ENCODE results near the gene MEIS2. TPM values are rescaled to one million over a fixed set of nuclear protein-coding genes. Genes with fewer than 3 reads are reported as not detected.
A peak's percentile ranks its signal among the peaks of the same experiment; 100 is the strongest.

MEIS2 gene
- polyA plus RNA-seq, 3 donors = 136 to 164 (median 145) TPM

DNA sequence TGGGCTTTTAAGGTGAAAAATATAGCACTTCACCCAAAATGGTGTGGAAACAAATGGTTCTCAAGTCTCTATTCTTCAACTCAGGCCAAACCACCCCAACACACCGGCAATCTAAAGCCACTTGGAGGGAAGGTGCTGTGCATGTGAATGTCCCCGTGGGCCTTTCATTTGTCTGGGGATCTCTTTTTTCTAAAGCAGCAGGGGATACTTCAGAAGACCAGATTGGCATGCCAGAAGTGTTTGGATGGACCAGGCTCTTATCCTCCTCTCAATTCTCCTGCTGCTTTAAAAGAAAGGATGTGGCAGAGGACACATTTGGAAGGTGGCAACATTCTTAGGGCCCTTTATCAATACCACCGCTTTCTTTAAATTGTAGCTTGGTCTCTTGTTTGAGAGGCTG lies 193.1 kb downstream of the MEIS2 start:
- no peak for DNase-seq (ENCODE audit: low read depth in 3 of 3, low spot score in 2 of 3)

DNA sequence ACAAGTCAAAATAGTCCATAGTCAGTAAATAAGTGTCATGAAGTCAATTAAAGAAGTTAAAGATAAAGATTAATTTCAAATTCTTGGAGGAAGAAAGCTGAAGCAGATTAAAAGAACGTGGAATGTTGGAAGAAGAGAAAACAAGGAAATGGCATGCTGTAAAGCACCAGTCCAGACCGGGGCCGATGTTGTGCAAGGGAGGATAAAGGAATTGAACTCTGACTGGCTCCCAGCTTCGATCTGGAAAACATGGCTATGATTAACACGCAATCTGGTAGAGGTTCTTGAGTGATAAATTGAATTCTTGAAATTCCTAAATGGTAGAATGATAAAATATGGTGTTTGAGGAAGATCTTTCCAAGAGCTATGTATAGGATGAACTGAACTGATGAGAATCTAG lies 194.4 kb downstream of the MEIS2 start:
- DNase-seq (ENCODE audit: low read depth in 3 of 3, low spot score in 2 of 3) = no peak

DNA sequence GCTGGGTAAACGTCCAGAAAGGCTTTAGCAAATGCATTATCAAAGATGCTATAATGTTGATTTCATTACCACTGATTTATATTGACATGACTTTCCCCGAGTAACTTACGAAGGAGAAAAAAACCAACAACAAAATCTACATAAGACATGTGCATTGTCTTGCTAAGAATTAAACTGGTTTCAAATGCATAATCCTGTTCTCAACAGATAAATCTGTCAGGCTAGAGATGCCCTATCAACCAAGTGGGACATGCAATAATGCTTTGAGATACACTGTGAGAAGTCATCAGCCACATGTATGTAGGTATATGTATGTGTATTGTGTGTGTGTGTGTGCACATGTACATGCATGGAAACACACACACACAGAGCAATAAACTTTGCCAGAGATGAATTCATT lies 195.6 kb downstream of the MEIS2 start:
- DNase-seq (ENCODE audit: low read depth in 3 of 3, low spot score in 2 of 3) = no peak

DNA sequence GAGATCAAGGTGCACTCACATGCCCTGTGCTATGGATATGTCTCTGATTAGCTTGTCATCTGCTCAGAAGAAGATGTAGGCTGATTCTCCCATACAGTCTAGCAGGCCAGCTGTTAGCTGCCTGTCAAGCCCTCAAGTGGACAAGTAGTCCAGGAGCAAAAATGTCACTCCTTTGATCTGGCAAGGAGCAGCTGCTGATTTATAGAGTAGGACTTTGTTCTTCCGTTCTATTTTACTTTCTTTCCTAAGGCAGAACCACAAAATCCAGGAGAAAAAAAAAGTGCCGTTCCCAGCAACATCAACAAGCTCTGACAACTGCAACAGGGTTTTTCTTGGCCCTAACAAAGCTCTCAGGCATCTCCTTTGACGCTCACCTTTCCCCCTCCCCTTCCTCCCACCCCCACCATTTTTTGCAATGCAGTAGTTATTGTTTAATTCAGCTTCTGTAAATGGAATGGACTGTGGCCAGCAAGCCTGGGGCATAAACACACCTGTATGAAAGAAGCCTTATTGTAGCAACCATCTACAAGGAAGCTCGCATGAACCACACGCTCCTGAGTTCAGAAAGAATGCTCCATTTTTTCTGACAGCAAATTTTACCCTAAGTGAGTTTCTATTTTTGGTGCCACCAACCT lies 196.3 kb downstream of the MEIS2 start:
- DNase-seq (ENCODE audit: low read depth in 3 of 3, low spot score in 2 of 3) = no peak

DNA sequence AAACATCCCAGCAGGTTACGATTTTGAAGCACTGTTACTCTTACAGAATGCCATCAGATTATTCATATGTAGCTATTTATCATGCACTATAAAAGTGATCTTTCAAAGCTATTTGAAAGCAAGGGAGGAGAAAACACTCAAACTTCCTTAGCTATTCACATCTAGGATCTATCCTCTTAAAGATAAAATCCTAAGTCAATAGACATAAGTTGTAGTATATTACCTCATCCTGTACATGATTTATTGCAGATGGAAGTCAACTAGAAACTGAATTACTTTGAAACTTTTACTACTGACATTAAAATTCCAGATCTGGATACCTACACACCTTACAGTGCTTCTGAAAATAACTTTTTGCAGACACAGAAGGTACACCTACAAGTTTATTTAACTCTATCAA lies 197.2 kb downstream of the MEIS2 start:
- no peak for DNase-seq (ENCODE audit: low read depth in 3 of 3, low spot score in 2 of 3)

DNA sequence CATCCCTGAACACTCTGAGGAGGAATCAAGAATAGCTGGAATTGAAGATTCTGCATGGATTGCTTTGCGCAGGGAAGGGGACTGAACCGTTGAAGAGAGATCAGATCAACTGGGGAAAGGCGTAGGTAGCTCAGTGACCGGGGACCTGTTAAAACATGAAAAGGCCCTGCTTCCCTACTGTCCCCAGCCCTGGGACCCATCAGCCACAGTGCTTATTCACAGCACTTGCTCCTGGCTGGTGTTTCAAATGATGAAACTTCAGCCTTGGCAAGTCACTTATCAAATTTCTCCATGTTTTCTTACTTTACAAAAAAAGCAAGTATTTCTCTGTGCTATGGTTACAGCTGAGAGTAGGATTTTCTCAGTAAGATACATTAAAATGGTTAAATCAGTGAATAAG lies 199.3 kb downstream of the MEIS2 start:
- no peak for DNase-seq (ENCODE audit: low read depth in 3 of 3, low spot score in 2 of 3)

DNA sequence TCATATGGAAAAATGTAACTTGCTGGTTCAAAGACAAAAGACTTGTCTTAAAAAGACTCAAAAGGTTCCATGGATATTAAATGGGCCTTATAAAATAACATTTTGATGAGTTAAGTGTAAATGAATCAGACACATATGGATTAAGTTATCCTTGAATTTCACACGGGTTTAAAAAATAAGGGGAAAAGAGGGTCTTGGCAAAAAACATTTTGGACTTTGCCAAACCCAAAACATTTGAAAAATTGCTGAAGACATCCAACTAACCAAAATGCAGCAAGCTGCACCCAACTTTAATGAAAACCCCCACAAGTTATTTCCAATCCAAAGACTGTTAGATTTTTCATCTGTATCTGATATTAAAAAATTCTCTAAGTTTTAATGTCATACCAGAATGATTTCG lies 200.7 kb downstream of the MEIS2 start:
- DNase-seq (ENCODE audit: low read depth in 3 of 3, low spot score in 2 of 3) = no peak

DNA sequence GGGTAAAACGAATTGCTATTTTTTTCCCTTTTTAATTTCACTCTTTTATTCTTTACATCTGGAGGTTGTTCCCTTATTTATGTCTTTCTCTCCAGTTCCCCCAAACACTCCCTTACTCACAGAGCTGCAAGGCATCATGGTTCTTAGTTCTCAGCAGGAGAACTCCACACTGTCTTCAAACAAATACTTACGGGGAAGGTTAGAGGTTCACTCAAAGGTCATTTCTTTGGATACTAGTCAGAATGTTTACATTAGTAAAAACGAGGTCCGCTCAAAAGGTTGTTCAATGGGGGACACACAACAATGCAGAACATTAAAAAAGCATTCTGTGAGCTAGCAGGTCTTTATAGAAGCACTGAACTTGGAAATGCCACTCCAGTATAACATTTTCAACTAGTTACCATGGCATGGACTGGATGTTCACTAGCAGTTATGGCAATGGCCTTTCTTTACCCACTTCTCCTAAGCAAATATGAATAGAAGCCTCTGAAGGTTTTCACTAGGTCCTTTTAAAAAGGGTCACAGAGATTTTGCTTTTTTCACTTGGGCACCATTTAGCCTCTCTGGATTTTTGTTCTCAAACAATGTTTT lies 201.7 kb downstream of the MEIS2 start:
- DNase-seq (ENCODE audit: low read depth in 3 of 3, low spot score in 2 of 3) = no peak

DNA sequence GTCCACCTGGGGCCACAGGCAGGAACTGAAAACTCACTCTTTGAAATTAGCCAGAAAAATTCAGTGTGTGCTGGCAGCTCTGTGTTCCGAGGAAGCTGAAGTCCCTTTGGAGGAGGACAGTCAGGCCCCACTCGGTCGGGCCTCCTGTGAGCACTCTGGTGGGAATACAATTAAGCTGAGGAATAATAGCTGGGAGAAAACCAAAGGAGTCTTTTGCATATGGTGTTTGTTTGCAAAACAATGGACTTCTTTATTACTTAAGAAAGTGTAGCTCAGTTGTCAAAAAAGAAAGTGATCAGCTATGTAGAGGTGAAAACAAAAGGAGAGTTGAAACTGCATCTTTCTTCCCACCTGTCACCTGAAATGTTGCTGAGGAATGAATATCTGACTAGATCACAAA lies 202.5 kb downstream of the MEIS2 start:
- no peak for DNase-seq (ENCODE audit: low read depth in 3 of 3, low spot score in 2 of 3)

DNA sequence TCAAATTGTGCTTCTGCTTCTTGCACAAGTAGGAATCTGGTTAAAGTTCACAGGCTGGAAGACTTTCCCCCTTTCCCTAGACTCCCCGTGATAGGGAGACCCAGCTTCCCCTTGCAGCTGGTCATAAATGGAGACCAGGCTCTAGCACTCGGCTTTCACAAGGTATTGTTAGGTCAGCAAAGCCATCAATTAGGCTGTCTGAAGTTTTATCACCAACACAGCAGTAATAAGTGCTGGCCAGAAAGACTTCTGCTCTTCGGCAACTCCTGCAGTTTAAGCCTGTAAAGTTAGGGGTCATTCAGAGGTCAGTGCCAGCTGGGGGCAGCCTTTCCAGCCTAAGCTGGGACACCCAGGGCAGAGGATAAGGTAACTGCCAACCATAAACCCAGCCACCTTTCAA lies 203.4 kb downstream of the MEIS2 start:
- peak in 1 of 3 donors; percentile 59 for DNase-seq (ENCODE audit: low read depth in 3 of 3, low spot score in 2 of 3)

DNA sequence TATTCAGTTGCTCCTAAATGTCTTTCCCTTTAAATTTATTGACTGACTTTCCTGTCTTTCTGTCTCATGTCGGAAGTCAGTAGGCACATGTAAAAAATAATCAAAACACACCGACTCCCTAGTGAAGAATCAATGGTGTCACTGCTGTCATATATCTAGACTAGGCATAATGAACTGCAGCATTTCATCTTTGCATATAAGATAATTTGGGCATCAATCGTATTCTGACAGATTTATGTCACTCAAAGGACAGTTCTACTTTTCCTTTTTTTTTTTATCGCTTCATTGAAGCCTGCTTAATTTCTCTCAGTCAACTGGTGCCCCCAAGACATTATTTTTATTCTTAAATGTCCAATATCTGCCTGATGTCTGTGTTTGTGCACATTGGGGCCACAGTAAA lies 206.3 kb downstream of the MEIS2 start:
- DNase-seq (ENCODE audit: low read depth in 3 of 3, low spot score in 2 of 3) = no peak

DNA sequence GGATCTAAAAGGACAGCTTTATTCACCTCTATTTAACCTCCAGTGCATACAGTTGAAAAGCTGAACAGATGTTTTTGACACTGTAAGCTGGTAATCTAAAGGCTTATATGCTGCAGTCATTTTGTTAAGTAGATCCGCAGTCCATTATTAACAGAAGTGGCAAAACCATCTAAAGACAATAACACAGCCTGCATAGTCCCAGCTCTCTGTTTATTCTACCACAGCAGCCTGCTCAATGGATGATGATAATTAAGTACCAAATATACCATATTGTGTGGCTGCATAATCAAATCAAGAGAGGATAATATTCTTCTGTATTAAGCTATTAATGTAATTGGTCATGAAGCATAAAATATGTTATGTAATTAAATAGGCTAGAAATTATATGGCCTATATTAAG lies 207.1 kb downstream of the MEIS2 start:
- no peak for DNase-seq (ENCODE audit: low read depth in 3 of 3, low spot score in 2 of 3)

DNA sequence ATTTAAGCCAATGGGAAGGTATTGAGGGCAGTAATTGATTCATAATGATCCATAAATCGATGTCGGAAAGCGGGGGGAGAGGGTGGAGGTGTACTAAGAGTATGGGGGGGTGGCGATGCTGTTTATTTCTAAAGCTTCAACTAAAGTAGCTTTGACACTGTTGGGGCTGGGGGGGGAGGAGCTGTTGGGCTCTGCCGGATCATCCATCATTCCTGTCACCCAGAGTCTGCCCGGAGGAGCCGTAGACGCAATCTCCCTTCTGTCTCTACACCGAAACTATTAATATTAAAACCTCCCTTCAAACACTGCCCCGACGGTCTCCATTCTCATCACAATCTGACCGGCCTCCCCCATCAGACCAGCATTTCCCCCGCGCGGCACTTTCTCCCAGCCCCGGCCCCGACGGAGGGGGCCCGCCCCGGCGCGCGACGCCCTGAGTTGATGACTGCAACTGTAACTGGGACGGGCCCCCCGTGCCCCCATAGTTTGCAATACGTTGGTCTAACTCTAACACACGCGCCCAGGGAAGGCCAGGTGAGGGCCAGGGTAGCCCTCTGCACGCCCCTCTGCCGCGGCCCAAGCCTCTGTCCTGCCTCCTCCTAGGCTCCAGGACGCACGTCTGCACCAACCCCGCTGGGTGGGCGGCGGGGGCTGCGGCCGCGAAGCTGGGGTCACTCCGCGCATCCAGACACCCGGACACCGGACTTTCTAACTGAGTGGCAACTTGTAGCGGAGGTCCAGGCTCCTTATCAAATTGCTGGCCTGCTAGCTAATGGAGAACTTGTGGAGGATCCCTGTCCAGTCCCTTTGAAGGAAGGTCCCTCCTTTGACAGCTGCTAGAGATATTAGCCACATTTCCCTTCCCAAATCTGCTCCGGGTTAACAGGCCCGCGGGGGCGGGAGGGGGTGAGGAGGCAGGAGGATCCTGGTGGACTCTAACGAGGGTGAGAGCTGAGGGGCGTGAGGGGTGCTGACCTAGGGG lies 212.0 kb downstream of the MEIS2 start:
- DNase-seq (ENCODE audit: low read depth in 3 of 3, low spot score in 2 of 3) = peak in 1 of 3 donors; percentile 47

DNA sequence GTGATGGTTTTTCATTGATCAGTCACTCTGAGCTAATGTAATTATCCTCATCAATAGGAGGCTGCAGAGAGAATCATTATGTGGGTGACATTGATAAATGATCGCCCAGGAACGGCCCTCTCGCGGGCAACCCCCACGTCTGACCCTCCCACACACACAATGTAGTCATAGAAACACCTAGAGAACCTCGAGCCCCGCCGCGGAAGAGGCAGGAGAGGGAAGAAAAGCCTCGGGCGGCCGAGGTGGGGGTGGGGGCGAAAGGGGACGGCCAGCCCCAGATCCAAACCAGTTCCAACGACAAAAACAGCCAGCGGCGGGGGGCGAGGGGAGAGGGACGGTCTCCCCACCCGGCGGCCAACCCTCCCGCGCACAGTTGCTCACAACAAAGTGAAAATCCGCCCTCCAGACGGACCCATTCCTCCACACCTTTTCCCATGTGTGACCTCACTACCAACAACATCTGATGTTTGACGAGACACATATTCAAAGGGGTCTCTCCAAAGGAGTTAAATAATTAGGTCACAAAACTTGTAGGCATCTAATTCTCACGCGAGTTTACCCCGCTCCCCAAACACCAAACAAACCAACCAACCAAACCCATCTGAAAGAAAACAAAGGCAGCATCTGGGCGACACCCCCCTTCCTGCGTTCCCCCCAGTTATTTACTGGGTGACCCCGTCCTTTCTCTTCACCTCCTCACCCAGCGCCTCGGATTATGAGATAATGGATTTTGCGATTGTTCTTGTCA lies 213.0 kb downstream of the MEIS2 start:
- DNase-seq (ENCODE audit: low read depth in 3 of 3, low spot score in 2 of 3) = peak in 1 of 3 donors; percentile 61

DNA sequence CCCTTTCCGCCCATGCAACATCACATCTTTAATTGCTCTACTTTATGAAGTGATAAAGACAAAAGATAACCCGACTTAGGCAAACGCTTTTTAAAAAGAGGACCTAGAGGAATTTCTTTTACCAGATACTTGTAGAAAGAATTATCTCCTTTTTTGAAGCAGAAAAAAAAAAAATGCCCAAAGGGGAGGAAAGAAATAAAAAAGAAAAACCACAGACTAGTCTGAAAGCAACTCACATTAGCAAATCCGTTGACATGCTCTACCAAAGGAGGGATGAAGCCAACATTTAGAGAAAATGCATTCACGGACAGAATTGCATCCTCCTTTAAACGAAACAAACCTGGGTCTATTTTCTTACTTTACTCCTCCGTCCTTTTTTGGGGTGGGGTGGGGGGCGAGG lies 213.6 kb downstream of the MEIS2 start:
- no peak for DNase-seq (ENCODE audit: low read depth in 3 of 3, low spot score in 2 of 3)

DNA sequence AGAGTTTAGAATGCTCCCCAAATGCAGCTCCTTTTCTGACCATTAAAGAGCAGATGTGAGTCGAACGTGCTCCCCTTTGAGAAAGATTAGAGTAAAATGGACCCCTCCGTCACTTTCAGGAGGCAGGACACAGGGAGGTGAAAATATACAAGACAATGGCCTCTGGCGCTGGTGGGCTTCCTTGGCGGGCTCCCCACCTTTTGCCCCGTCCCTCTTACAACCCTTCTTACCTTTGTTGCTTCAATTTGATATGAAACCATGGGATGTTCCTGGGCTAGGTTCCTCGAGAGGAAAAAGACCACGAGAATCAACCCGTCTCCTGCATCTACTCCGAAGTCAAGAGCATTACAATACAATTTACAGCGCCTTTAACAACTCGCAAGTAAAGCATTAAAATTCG lies 214.2 kb downstream of the MEIS2 start:
- DNase-seq (ENCODE audit: low read depth in 3 of 3, low spot score in 2 of 3) = no peak

DNA sequence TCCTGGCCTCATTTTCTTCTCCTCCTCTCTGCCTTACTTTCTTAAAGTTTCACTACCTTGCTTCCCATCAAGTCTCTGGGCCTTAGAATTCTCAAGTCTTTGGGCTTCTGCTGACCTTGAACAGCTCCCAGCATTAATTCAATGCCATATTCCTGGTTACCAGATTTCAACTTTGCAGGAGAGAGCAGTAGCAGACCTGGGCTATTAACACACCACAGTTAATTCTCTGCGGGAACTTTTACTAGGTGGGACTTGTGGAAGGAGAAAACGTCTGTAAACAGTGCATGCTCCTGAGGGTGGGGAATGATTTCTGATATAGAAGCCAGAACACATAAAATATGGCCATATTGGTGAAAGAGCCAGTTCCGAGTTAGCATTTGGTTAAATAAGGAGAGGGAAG lies 214.6 kb downstream of the MEIS2 start:
- DNase-seq (ENCODE audit: low read depth in 3 of 3, low spot score in 2 of 3) = no peak

DNA sequence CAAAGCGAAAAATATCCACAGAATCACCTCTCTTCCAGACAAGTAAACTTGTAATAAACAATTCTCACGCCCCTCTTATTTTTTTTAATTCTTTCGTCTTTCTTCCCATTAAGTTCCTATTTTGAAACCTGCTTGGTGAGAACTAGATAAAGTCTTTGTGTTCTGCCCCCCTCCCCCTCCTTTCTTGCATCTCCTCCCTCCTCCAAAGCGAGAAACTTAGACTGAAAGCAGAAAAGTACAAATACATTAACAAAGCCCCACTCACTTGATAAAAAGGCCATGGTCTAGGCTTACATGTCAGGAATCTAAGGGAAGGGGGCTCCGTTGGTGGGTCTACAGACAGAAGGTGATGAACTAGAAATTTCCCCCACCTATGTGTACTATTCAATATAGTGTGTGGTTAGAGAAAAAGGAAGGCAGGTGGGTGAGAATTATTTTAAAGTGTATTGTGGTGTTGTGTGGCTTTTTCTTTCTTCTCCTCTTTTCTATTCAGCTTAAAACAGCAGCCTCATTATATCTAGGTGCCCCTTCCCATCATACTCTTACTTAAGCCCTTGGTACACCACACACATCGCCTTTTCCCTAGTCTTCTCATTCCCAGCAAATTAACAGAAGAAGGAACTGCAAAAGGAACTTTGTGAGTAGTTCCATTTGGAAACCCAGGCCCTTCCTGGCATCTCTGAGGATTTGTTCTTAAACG lies 215.3 kb downstream of the MEIS2 start:
- no peak for DNase-seq (ENCODE audit: low read depth in 3 of 3, low spot score in 2 of 3)

DNA sequence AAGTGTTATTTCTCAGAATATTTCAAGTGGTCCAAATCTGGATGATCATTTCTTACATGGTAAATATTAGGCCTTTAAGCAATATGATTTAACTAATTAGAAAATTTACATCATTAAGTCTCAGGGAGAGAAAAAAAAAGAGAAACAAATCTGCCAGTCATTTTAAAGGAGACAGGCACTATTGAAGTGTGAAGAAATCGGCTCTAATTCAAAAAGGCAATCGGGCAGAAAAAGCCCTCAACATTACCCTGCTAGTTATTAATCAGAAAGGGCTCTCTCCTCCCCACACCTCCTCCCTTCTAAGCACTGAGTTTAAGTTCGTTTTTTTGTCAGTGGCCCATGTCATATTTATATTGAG lies 215.9 kb downstream of the MEIS2 start:
- DNase-seq (ENCODE audit: low read depth in 3 of 3, low spot score in 2 of 3) = no peak

DNA sequence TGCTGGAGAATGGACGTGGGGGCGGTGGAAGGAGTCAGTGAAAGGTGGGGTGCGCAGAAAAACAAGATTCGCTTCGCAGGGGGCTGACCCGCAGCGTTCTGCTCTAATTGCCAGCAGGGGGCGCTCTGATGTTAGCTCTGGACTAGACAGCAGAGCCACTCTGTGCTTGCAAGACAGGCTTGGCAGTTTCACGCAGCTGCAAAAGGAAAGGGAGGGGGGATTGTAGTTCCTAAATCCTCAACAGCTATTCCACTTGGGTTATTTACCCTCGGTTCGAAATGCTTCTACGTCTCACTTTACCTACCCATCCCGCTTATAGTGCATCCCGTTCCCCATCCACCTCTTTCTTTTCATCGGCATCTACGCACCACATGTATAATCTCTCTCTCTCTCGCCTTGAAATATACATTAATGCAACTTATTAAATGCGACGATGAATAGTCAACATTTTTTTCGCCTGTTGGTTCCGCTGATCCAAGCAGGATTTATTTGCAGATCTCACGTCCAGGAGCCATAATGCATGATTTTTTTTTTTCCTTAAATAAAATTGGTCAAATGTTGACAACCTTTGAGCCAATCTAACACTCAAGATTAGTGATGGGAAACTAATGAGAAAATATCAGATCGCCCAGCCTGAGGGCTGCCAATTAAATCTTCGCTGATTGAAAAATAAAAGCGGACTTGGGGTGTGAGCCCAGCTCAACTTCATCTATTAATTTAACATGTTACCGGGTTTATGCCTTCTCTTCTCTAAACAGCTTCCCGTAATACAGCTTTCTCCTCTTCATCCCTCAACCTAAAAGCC lies 216.4 kb downstream of the MEIS2 start:
- DNase-seq (ENCODE audit: low read depth in 3 of 3, low spot score in 2 of 3) = peak in 2 of 3 donors; percentile 92 to 96

Measured in right renal cortex interstitium (tissue), 3 donors.